ENCODE measurements around the gene TGFB2.

GRCh38 chr1:218345673-218346390 lies 696 bp downstream of the TGFB2 start:
- TF ChIP-seq POLR2A (IDR thresholded peaks at IDR 0.05), result peak in 1 of 2 donors; percentile 6
- peak in 1 of 5 experiments; percentile 15 for TF ChIP-seq CTCF (IDR thresholded peaks at IDR 0.05 in 4 of 5, conservative IDR thresholded peaks at IDR 0.05 in 1 of 5)
